ENCODE results near the gene CAPN13.

The CAPN13 gene

GRCh38 chr2:30732376-30732775 is 74.9 kb downstream of the CAPN13 start:
- Mint-ChIP-seq H3K27ac (no peak overlapping the region), H3K4me3 (no peak overlapping the region), H3K9me3 (ENCODE audit: low read depth) (no peaks in the 10 kb centered on the region), H3K27me3 (peaks cover under 1% of the 10 kb centered on the region), H3K4me1 (ENCODE audit: low read depth) (no peaks in the 10 kb centered on the region), H3K36me3 (no peaks in the 10 kb centered on the region)

GRCh38 chr2:30731706-30732105 is 75.5 kb downstream of the CAPN13 start:
- Mint-ChIP-seq H3K9me3 (ENCODE audit: low read depth) (no peaks in the 10 kb centered on the region), H3K4me1 (ENCODE audit: low read depth) (no peaks in the 10 kb centered on the region), H3K36me3 (no peaks in the 10 kb centered on the region), H3K27me3 (peaks cover 3% of the 10 kb centered on the region), H3K27ac (no peak overlapping the region), H3K4me3 (no peak overlapping the region)

GRCh38 chr2:30730736-30731647 is 76.3 kb downstream of the CAPN13 start:
- no peak overlapping the region for H3K4me3 Mint-ChIP-seq
- H3K4me1 Mint-ChIP-seq (ENCODE audit: low read depth): no peaks in the 10 kb centered on the region
- no peaks in the 10 kb centered on the region for H3K9me3 Mint-ChIP-seq (ENCODE audit: low read depth)
- no peak overlapping the region for H3K27ac Mint-ChIP-seq
- no peaks in the 10 kb centered on the region for H3K36me3 Mint-ChIP-seq
- peaks cover 4% of the 10 kb centered on the region for H3K27me3 Mint-ChIP-seq

- peaks cover 10% of the 10 kb centered on the region for H3K27me3 Mint-ChIP-seq
- no peak overlapping the region for H3K27ac Mint-ChIP-seq
- H3K36me3 Mint-ChIP-seq: no peaks in the 10 kb centered on the region
- no peak overlapping the region for H3K4me3 Mint-ChIP-seq
- no peaks in the 10 kb centered on the region for H3K9me3 Mint-ChIP-seq (ENCODE audit: low read depth)
- no peaks in the 10 kb centered on the region for H3K4me1 Mint-ChIP-seq (ENCODE audit: low read depth)
Measured at GRCh38 chr2:30729031-30729430, 78.2 kb downstream of the CAPN13 start.

GRCh38 chr2:30722936-30723725 is 84.1 kb downstream of the CAPN13 start:
- H3K4me3 Mint-ChIP-seq: no peak overlapping the region
- H3K4me1 Mint-ChIP-seq (ENCODE audit: low read depth): no peaks in the 10 kb centered on the region
- H3K27me3 Mint-ChIP-seq: peaks cover 11% of the 10 kb centered on the region
- H3K27ac Mint-ChIP-seq: no peak overlapping the region
- H3K9me3 Mint-ChIP-seq (ENCODE audit: low read depth): no peaks in the 10 kb centered on the region
- H3K36me3 Mint-ChIP-seq: no peaks in the 10 kb centered on the region

- Mint-ChIP-seq H3K9me3 (ENCODE audit: low read depth) (no peaks in the 10 kb centered on the region), H3K4me1 (ENCODE audit: low read depth) (no peaks in the 10 kb centered on the region), H3K27ac (no peak overlapping the region), H3K4me3 (no peak overlapping the region), H3K36me3 (no peaks in the 10 kb centered on the region), H3K27me3 (peaks cover 8% of the 10 kb centered on the region)
Measured at GRCh38 chr2:30721668-30722647, 85.3 kb downstream of the CAPN13 start.

- no peaks in the 10 kb centered on the region for H3K36me3 Mint-ChIP-seq
- no peak overlapping the region for H3K27ac Mint-ChIP-seq
- no peaks in the 10 kb centered on the region for H3K9me3 Mint-ChIP-seq (ENCODE audit: low read depth)
- no peaks in the 10 kb centered on the region for H3K4me1 Mint-ChIP-seq (ENCODE audit: low read depth)
- peaks cover 8% of the 10 kb centered on the region for H3K27me3 Mint-ChIP-seq
- H3K4me3 Mint-ChIP-seq: no peak overlapping the region
Measured at GRCh38 chr2:30721241-30721640, 86.0 kb downstream of the CAPN13 start.

- no peaks in the 10 kb centered on the region for H3K36me3 Mint-ChIP-seq
- no peak overlapping the region for H3K27ac Mint-ChIP-seq
- no peaks in the 10 kb centered on the region for H3K9me3 Mint-ChIP-seq (ENCODE audit: low read depth)
- H3K27me3 Mint-ChIP-seq: peaks cover 1% of the 10 kb centered on the region
- no peak overlapping the region for H3K4me3 Mint-ChIP-seq
- no peaks in the 10 kb centered on the region for H3K4me1 Mint-ChIP-seq (ENCODE audit: low read depth)
Measured at GRCh38 chr2:30717081-30717650, 90.1 kb downstream of the CAPN13 start.

GRCh38 chr2:30716123-30716900 is 90.9 kb downstream of the CAPN13 start:
- no peaks in the 10 kb centered on the region for H3K36me3 Mint-ChIP-seq
- no peak overlapping the region for H3K4me3 Mint-ChIP-seq
- no peaks in the 10 kb centered on the region for H3K9me3 Mint-ChIP-seq (ENCODE audit: low read depth)
- no peak overlapping the region for H3K27ac Mint-ChIP-seq
- H3K4me1 Mint-ChIP-seq (ENCODE audit: low read depth): no peaks in the 10 kb centered on the region
- H3K27me3 Mint-ChIP-seq: peaks cover 1% of the 10 kb centered on the region

GRCh38 chr2:30714811-30715709 is 92.2 kb downstream of the CAPN13 start:
- H3K27ac Mint-ChIP-seq: no peak overlapping the region
- no peaks in the 10 kb centered on the region for H3K4me1 Mint-ChIP-seq (ENCODE audit: low read depth)
- no peaks in the 10 kb centered on the region for H3K9me3 Mint-ChIP-seq (ENCODE audit: low read depth)
- no peak overlapping the region for H3K4me3 Mint-ChIP-seq
- no peaks in the 10 kb centered on the region for H3K36me3 Mint-ChIP-seq
- no peaks in the 10 kb centered on the region for H3K27me3 Mint-ChIP-seq

GRCh38 chr2:30713698-30714097 is 93.5 kb downstream of the CAPN13 start:
- H3K27ac Mint-ChIP-seq: peak overlapping the region; percentile 34
- H3K36me3 Mint-ChIP-seq: no peaks in the 10 kb centered on the region
- no peaks in the 10 kb centered on the region for H3K9me3 Mint-ChIP-seq (ENCODE audit: low read depth)
- H3K27me3 Mint-ChIP-seq: no peaks in the 10 kb centered on the region
- no peak overlapping the region for H3K4me3 Mint-ChIP-seq
- H3K4me1 Mint-ChIP-seq (ENCODE audit: low read depth): no peaks in the 10 kb centered on the region

GRCh38 chr2:30711646-30712085 is 95.6 kb downstream of the CAPN13 start:
- no peaks in the 10 kb centered on the region for H3K27me3 Mint-ChIP-seq
- peaks cover 2% of the 10 kb centered on the region for H3K4me1 Mint-ChIP-seq (ENCODE audit: low read depth)
- H3K9me3 Mint-ChIP-seq (ENCODE audit: low read depth): no peaks in the 10 kb centered on the region
- no peak overlapping the region for H3K27ac Mint-ChIP-seq
- no peaks in the 10 kb centered on the region for H3K36me3 Mint-ChIP-seq
- H3K4me3 Mint-ChIP-seq: no peak overlapping the region

- Mint-ChIP-seq H3K4me3 (no peak overlapping the region), H3K9me3 (ENCODE audit: low read depth) (no peaks in the 10 kb centered on the region), H3K27me3 (no peaks in the 10 kb centered on the region), H3K36me3 (no peaks in the 10 kb centered on the region), H3K4me1 (ENCODE audit: low read depth) (peaks cover 2% of the 10 kb centered on the region), H3K27ac (no peak overlapping the region)
Measured at GRCh38 chr2:30710461-30710860, 96.8 kb downstream of the CAPN13 start.

Measured in activated naive CD8-positive, alpha-beta T cell (primary cell).